ENCODE results near the gene SCCPDH.

SCCPDH gene

DNA sequence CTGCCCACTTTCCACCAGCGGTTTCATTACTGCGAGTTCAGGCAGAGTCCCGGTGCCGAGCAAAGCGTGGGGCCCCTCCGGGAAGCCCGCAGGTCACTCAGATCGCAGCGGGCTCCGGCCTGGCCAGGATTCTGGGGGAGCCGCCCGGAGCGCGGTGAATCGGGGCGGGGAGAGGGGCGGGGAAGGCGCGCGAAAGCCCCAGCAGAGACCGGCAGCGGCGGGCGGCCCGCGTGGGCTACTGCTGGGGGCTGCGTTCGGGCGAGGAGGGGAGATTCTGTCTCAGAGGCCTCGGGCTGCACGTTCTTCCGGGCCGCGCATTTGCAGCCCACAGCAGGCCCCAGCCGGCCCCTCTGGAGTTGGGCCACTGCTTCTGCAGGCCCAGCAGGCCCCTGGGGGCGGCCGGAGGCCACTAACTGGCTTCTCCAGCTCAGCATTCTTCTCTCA lies 64.7 kb downstream of the SCCPDH start:
- TF ChIP-seq, protein P1, sequence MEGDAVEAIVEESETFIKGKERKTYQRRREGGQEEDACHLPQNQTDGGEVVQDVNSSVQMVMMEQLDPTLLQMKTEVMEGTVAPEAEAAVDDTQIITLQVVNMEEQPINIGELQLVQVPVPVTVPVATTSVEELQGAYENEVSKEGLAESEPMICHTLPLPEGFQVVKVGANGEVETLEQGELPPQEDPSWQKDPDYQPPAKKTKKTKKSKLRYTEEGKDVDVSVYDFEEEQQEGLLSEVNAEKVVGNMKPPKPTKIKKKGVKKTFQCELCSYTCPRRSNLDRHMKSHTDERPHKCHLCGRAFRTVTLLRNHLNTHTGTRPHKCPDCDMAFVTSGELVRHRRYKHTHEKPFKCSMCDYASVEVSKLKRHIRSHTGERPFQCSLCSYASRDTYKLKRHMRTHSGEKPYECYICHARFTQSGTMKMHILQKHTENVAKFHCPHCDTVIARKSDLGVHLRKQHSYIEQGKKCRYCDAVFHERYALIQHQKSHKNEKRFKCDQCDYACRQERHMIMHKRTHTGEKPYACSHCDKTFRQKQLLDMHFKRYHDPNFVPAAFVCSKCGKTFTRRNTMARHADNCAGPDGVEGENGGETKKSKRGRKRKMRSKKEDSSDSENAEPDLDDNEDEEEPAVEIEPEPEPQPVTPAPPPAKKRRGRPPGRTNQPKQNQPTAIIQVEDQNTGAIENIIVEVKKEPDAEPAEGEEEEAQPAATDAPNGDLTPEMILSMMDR (IDR thresholded peaks at IDR 0.05; ENCODE audit: low read depth, low read length, poor library complexity, severe bottlenecking), result no peak
- no peak for TF ChIP-seq EZH2phosphoT487 (IDR thresholded peaks at IDR 0.05; ENCODE audit: borderline replicate concordance, low read length)
- peaks cover 6% of the 10 kb centered on the region; the same call in 1 of the 2 replicates for H3K9me3 ChIP-seq (ENCODE audit: control insufficient read depth, insufficient read depth, low read length)
- H3K4me1 ChIP-seq (ENCODE audit: control insufficient read depth, low read length), result peaks cover 17% of the 10 kb centered on the region
- no peak overlapping the region for H3K4me3 ChIP-seq (ENCODE audit: low read length)
- H3K4me2 ChIP-seq (ENCODE audit: low read length), result no peak overlapping the region
- H3K27ac ChIP-seq (ENCODE audit: low read depth, low read length), result no peak overlapping the region
- H3K27me3 ChIP-seq (ENCODE audit: control insufficient read depth, low read length), result no peaks in the 10 kb centered on the region
- H3K36me3 ChIP-seq (ENCODE audit: control insufficient read depth, low read length), result no peaks in the 10 kb centered on the region
- no peaks in the 10 kb centered on the region for H4K20me1 ChIP-seq (ENCODE audit: control insufficient read depth, insufficient read depth, low read depth, low read length)
- H3F3A ChIP-seq (ENCODE audit: control insufficient read depth, insufficient read depth), result 0 out of 2 replicates have a peak, but pooled peaks cover 3% of the 10 kb centered on the region
- no peaks in the 10 kb centered on the region for H3K79me2 ChIP-seq (ENCODE audit: control insufficient read depth, low read length)
- H3K9me2 ChIP-seq (replicated peaks; ENCODE audit: control insufficient read depth, low read length), result no peaks in the 10 kb centered on the region

DNA sequence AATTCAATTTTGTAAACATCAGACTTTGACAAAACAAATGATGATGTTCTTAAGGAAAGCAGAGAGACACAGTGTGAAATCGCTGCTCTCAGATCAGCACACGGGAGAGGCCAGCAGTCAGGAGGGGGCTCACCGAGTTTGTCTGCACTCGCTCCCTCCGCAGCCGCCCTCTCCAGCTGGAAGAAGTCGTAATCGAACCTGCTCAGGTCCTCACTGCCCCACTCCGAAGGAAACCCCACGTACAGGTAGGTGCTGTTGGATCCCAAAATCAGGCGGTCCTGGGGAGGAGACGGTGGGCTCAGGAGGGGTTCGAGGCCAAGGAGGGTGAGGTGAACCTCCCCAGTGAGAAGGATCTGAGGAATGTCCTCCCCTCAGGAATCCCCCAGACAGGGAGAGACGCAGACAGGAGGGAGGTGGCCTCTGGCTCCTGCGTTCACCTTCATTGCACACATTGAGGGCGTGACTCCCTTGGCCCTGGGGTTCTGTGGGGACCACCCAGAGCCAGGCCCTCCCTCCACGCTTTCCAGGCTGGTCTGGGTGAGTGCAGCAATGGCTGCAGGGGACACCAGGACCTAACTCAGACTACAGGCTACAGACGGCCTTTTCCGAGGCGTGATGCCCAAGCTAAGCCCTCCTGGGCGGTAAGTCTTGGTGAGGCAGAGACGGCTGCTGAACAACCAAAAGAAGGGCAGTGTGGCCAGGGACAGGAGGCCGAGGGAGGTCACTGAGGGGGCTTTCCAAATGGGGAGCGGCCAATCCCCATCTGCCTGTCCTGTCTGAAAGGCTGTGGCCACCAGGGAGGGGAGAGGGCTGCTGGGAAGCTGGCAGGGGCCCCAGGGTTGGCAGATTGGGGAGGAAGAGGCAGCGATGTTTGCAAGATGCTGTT lies 65.5 kb downstream of the SCCPDH start:
- H3K79me2 ChIP-seq (ENCODE audit: control insufficient read depth, low read length), result no peaks in the 10 kb centered on the region
- H3K9me3 ChIP-seq (ENCODE audit: control insufficient read depth, insufficient read depth, low read length), result peaks cover 6% of the 10 kb centered on the region; the same call in 1 of the 2 replicates
- H3K27ac ChIP-seq (ENCODE audit: low read depth, low read length), result no peak overlapping the region
- TF ChIP-seq, protein P1 (IDR thresholded peaks at IDR 0.05; ENCODE audit: low read depth, low read length, poor library complexity, severe bottlenecking), result no peak
- no peak for TF ChIP-seq EZH2phosphoT487 (IDR thresholded peaks at IDR 0.05; ENCODE audit: borderline replicate concordance, low read length)
- H3K36me3 ChIP-seq (ENCODE audit: control insufficient read depth, low read length), result no peaks in the 10 kb centered on the region
- no peaks in the 10 kb centered on the region for H3K27me3 ChIP-seq (ENCODE audit: control insufficient read depth, low read length)
- H3F3A ChIP-seq (ENCODE audit: control insufficient read depth, insufficient read depth), result no peaks in the 10 kb centered on the region
- H3K4me1 ChIP-seq (ENCODE audit: control insufficient read depth, low read length), result peaks cover 9% of the 10 kb centered on the region
- no peak overlapping the region for H3K4me2 ChIP-seq (ENCODE audit: low read length)
- H4K20me1 ChIP-seq (ENCODE audit: control insufficient read depth, insufficient read depth, low read depth, low read length), result no peaks in the 10 kb centered on the region
- H3K4me3 ChIP-seq (ENCODE audit: low read length), result no peak overlapping the region
- no peaks in the 10 kb centered on the region for H3K9me2 ChIP-seq (replicated peaks; ENCODE audit: control insufficient read depth, low read length)

DNA sequence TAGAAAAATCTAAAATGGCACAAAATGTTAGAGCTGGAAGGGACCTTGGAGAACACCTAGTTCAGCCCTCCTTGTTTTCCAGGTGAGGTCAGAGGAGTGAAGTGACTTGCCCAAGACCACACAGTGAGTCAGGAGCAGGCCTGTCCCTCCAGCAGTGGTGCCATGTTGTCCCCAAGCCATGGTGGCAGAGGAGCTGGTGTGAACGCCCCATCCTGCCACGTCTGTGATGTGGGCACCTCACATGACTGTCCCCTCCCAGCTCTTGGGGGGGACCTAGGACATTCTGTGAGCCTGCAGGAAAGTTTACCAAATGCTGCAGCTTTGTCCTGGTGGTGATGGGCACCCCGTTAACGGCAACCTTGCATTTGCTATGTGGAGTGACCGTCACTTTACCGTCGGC lies 66.2 kb downstream of the SCCPDH start:
- Histone ChIP-seq H3K36me3 (ENCODE audit: control insufficient read depth, low read length) (no peaks in the 10 kb centered on the region), H3K9me2 (replicated peaks; ENCODE audit: control insufficient read depth, low read length) (no peaks in the 10 kb centered on the region), H3K9me3 (ENCODE audit: control insufficient read depth, insufficient read depth, low read length) (peaks cover 5% of the 10 kb centered on the region; the same call in 1 of the 2 replicates), H3K27me3 (ENCODE audit: control insufficient read depth, low read length) (no peaks in the 10 kb centered on the region), H3K4me3 (ENCODE audit: low read length) (no peak overlapping the region), H3K27ac (ENCODE audit: low read depth, low read length) (no peak overlapping the region), H3F3A (ENCODE audit: control insufficient read depth, insufficient read depth) (no peaks in the 10 kb centered on the region), H4K20me1 (ENCODE audit: control insufficient read depth, insufficient read depth, low read depth, low read length) (no peaks in the 10 kb centered on the region), H3K79me2 (ENCODE audit: control insufficient read depth, low read length) (no peaks in the 10 kb centered on the region), H3K4me2 (ENCODE audit: low read length) (no peak overlapping the region), H3K4me1 (ENCODE audit: control insufficient read depth, low read length) (peaks cover 2% of the 10 kb centered on the region)
- TF ChIP-seq, protein P1 (IDR thresholded peaks at IDR 0.05; ENCODE audit: low read depth, low read length, poor library complexity, severe bottlenecking), result no peak
- TF ChIP-seq EZH2phosphoT487 (IDR thresholded peaks at IDR 0.05; ENCODE audit: borderline replicate concordance, low read length), result no peak
